A673 (cell line): ENCODE data around the gene PLEKHG2.

Experiments used
- CTCF ChIP-seq: fragments of 300-800, 200-600 bp; sonication (generic); conservative IDR thresholded peaks from 2 replicates; pipeline ENCODE4 v1.5.1; 2017; ENCODE audit warnings: low read depth, mild to moderate bottlenecking, antibody characterized with exemption, low read length, moderate library complexity, mixed read lengths
- EZH2 ChIP-seq: fragments of 200-600 bp; sonication (generic); IDR thresholded peaks from 2 replicates; pipeline ENCODE4 v1.6.1; 2017; ENCODE audit warnings: borderline replicate concordance, low read depth, mild to moderate bottlenecking, mixed read lengths, antibody characterized with exemption, low read length; ENCODE audit not compliant: poor library complexity, severe bottlenecking

DNA sequence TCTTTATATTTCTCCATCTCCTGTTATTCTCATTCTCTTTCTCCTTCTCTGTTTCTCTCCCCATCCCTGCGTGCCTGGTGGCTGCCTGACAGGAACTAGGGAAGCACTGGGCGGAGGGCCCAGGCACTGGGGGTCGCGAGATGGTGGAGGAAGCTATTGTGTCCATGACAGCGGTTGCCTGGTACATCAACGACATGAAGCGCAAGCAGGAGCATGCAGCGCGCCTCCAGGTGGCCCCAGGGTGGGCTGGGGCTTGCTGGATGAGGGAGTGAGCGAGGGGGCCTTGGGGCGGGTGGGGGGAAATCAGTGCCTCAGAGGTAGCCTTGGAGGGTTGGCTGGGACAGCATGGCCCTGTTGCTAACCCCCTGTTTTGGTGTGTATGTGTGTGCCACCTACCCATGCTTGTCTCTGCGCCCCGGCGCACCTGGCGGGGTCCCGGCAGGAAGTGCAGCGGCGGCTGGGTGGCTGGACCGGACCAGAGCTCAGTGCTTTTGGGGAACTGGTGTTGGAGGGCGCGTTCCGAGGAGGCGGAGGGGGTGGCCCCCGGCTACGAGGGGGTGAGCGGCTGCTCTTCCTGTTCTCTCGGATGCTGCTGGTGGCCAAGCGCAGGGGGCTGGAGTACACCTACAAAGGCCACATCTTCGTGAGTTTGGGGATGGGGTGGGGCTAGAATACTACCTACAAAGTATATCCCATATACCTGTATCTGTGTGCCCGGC, 5.2 kb downstream of the PLEKHG2 start:
- TF ChIP-seq CTCF (no peak), EZH2 (no peak)
